Superior temporal gyrus (tissue), 1 donor: ENCODE results near the gene EPDR1.

Experiments
- DNase-seq: peaks from one replicate; pipeline ENCODE4 v3.0.0-alpha.2; 2016; ENCODE audit errors: extremely low spot score

Gene EPDR1

DNA sequence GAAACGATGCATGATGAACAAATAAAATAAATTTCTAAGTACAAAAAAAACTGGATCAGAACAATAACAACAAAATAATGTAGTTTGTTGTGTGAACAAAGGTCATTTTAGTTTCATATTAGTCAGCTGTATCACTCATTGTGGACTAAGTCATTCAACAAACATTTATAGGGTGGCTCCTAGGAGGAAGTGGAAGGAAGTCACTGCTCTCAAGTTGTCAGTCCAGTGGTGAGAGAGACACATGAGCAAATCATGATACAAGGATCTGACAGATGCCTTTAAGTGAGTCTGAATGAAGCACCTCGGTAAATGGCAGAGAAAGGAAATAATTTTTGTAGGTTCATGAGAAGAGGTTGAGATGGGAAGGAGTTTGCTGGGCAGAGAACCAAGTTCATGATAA, 56.8 kb downstream of the EPDR1 start:
- DNase-seq, result no peak

DNA sequence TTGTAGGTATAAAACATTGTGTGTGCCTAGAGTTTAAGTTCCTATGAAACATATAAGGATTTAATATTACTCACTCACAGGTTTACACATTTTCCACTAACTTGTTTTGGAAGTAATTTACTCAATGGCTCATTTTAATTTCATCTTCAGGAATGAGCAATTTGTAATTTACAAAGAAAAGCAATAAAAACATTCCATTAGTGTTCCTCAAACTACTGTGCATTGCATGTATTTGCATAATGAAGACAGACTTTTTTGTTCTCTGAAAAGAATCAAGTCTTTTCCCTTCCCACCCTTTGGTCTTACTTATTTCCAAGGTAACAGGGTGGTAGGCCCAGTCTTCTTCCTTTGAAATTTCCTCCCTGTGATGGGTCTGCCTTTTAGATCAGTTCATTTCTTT, 61.2 kb downstream of the EPDR1 start:
- no peak for DNase-seq

DNA sequence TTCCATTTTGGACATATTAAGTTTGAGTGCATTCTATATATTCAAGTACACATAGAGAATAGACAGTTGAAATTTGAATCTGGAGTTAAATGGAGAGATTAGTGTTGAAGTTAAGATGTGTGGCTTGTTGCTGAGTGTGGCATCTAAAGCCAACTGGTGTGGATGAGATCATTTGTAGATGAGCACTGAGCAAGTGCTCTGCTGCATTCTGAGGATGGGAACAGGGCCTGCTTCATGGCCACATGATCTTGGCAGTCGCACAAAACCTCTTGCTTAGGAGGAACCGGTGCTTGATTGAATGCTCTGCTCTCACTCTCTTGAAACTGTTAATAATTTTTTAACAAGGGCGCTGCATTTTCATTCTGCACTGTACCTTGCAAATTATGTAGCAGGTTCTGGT, 62.0 kb downstream of the EPDR1 start:
- no peak for DNase-seq

DNA sequence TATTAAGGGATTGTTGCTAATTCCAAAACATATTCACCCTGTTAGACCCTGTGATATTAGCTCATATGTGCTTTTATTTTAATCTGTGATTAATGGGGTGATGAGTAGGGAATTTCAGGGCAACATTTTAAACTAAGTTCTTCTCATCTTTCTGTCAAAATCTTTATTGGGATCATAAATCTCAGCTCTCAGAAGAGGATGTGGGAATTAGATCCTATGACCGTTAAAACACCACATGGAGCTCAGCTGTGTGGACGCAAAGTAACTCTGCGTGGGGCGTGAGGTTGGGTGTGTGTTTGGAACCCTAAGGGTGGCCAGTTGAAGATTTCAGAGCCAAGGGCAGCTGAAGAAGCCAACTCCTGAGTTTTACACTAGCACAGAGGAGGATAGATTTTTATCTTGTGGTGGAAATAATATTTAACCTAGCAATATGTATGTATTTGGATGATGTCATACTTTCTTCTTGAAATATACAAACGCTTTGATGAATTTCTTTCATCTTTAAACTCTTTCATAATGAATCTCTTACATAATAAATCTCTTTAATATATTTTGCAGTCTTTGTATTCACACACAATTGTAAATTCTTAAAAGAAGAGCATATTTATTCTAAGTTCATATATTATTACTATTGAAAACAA, 64.4 kb downstream of the EPDR1 start:
- DNase-seq, result no peak

- DNase-seq, result no peak
Measured at GRCh38 chr7:37986908-37987330, 66.5 kb downstream of the EPDR1 start.

DNA sequence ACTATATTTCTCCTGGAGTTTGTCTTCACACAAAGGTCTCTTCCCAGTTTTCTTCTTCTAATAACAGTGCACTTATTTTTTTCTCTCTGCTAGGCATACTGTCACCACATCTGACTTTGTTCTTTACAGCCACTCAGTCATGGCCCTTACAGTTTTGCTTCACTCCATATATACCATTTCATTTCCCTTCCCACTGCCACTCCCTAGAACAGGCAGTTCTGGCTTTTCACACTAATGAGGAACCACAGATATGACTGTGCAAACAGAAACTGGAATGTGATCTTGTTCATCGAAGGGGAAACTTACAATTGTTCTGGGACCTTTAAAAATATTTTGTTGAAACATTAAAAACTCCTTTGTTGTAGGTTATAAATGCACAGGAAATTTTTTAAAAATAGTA, 67.3 kb downstream of the EPDR1 start:
- DNase-seq, result no peak

GRCh38 chr7:37988721-37989650, 68.5 kb downstream of the EPDR1 start:
- no peak for DNase-seq

GRCh38 chr7:37990337-37990736, 69.9 kb downstream of the EPDR1 start:
- no peak for DNase-seq

GRCh38 chr7:37993060-37993501, 72.6 kb downstream of the EPDR1 start:
- DNase-seq, result no peak

DNA sequence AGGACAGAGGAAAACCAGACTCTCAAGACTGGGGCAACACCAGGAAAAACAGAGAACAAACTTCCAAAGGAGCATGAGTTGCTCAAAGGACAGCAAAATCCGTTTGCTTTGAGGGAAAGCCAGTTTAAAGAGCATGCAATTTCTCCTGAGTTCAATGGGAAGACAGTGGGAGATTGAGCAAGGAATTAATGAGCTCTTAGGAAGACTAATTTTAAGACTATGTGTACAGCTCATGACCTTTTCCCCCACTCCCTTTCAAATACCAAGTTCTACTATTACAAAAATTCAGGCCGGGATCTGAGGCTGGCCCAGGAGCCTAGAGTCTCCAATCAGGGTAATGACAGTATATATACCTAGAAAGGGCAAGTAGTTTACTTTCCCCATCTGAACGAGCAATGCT, 79.2 kb downstream of the EPDR1 start:
- no peak for DNase-seq

DNA sequence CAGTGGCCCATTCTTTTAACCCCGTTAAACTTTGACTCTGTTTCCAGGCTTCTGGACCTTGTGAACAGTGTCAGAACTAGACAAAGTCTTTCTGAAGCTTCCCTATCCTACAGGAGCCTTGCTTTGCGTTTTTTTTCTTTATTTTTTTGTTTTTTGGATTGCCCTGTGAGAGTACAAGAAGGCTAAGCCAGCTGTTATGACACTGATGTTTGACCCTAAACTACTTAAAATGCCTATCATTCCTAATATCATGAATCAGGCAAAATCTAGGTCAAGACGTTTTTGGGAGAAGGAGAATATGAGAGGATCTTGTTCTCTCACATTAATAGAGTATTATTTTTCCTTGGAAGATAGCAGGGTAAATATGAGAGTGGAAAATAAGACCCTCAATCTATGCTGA, 79.8 kb downstream of the EPDR1 start:
- no peak for DNase-seq
